GM10847 (cell line): ENCODE results near the gene SEC16A.

ENCODE experiments used
- POLR2A ChIP-seq: IDR thresholded peaks from 2 replicates; pipeline ENCODE4 v1.6.1; 2011; ENCODE audit not compliant: insufficient read length; ENCODE audit errors: extremely low read depth

The SEC16A gene

DNA sequence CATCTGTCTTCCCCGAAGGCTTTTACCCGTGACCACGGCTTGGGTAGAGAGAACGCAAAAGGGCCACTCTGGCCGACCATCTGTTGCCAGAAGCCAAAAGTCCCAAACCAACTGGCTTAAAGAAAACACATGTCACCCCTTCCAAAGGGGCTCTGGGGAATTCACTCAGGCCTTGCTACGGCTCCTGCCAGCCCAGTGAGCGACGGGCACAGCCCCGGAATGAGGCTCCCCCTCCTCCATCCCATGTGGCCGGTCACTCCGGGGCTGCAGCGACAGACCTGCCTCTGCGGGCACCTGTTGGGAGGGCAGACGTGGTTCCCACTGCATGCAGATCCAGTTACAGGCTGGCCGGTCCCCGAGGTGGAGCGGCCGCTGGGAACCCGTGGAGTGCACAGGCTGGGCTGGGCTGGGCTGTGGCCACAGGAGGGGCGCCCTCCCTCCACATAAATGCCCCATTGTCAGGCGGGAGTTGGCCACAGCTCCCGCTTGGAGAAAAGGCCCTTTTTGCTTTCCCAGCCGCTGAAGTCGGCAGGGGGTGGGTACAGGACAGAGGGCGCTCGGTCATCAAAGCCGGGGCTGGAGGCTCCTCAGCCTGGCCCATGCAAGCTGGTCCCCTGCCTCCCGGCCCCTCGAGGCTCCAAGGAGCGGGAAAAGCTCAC is 43.1 kb upstream of the SEC16A start:
- TF ChIP-seq POLR2A: no peak

DNA sequence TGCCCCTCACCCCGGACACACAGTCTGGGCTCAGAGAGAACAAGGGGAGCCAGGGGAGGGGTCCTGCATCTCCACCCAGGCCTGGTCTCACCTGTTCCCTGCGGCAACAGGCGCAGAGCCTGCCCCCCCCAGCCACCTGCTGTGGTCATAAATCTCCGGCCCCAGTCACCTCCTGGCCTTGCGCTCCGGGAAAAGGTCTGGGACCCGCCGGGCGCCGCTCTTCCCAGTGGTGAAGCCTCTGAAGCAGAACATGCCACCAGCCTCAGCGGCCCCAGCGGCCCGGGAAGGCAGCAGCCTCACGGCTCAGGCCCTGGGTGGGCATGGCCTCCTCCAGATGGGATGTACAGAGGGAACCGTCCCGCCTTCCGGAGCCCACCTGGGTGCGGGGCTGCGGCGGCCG is 42.4 kb upstream of the SEC16A start:
- no peak for TF ChIP-seq POLR2A

DNA sequence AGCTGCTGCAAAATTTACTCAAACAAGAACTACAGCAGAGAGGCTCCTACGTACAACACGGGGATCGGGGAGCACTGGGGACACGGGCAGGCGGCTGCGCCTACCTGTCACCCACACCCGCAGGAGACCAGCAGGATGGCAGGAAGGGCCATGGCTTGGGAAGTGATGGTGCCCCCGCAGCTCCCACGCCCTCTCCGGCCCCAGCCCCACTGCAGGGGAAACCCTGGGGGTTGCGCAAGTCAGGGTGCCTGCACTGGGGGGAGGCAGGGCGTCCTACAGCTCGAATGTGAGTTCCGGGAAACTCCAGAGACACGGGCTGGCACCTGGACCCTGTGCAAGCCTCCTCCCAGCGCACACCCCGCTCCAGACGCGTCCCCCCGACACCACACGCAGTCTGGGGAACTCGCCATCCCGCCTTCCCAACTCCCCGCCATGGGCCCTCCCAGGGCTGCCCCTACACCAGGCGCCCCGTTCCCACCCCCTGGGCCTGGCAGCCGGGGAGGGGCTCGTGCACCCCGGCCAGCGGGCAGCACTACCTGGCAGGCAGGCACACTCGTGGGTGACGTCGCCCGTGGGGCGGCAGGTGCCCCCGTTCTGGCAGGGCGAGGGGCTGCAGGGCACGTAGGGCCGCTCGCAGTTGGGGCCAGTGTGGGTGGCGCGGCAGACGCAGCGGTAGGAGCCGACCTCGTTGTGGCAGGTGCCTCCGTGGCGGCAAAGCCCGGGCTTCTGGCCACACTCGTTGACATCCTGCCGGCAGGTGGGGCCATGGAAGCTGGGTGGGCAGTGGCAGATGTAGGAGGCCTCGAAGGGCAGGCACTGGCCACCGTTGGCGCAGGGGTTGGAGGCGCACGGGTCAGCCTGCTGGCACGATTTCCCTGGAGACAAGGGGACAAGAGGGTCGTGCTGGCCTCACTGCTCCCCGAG is 39.7 kb upstream of the SEC16A start:
- no peak for TF ChIP-seq POLR2A

DNA sequence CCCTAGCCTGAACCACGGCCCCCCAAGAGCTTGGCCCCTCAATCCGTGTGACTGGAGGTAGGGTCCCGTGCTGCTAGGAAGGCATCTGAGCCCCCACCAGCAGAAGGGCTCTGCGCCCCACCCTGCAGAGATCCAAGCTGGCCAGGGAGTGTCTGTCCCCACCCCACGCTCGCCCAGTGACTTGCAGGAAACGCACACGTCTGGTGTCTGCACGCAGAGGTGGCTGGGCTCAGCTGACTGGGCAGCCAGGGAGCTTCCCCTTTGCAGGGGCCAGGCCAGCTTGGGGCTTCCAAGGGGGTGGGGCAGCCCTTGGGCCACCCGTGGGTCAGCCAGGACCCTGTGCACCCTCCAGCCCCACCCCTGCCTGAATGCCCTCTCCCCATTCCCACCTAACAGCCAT is 38.7 kb upstream of the SEC16A start:
- TF ChIP-seq POLR2A: no peak

DNA sequence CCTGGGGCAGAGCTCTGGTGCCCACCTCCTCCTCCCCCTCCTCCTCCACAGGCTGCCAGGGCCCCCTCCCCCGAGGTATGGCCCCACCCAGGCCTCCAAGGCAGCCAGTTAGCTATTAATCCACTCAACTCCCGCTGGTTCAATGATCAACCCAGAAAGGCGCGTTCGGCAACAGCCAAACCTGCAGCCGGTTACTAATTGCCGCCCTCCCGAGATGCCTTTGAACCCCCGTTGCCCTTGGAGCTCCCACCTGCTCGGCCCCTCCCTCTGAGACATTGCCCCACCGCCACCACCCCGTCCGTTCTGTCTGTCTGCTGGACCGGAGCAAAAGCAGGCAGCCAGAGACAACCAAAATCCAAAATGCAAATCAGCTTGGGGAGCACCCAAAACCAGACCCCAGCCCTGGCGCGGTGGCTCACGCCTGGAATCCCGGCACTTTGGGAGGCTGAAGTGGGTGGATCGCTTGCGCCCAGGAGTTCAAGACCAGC is 37.3 kb upstream of the SEC16A start:
- no peak for TF ChIP-seq POLR2A

DNA sequence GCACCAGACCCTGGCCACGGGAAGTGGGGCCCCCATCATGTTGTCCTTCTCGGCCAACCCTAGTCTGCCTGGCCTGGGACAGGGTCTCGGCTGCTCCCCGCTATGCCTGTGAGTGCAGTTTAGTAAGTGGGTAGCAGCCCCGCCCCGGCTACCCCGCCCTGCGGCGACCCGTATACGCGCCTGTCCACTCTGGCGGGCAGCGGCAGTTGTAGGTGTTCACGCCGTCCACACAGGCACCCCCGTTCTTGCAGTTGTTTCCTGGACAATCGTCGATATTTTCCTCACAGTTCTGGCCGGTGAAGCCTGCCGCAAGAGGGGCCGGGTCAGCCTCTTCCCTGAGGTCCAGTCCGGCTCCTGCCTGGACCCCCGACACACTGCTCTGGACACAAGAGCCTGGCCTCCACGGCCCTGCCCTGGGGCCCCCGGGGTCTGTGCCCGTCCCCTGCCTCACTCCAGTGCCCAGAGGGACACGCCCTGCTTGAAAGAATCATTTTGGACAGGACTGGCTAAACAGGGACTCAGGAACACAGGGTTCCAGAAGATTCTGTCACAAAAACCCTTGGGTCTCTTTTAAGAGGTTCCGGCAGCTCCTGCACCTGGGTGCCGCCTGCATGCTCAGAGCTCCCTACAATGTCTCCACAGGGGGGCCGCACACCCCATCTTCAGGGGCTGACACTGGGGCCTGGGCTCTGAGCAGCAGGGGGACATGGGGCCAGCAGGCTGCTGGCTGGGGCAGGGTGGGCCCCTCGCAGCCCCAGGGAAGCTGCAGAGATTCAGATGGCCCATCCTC is 36.6 kb upstream of the SEC16A start:
- no peak for TF ChIP-seq POLR2A

DNA sequence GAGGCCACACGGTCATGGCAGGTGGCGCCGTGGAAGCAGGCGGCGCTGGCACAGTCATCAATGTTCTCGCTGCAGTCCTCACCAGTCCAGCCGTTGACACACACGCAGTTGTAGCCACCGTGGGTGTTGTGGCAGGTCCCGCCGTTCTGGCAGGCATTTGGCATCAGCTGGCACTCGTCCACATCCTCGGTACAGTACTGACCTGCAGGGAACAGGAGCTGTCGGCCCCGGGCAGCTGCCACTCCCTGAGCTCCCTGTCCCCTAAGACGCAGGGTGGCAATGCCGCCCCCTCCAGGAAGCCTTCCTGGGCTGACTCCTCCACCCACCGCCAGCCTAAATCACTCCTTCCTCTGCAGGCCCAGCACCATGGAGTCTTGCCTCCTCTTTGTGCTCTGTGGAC is 35.8 kb upstream of the SEC16A start:
- no peak for TF ChIP-seq POLR2A

DNA sequence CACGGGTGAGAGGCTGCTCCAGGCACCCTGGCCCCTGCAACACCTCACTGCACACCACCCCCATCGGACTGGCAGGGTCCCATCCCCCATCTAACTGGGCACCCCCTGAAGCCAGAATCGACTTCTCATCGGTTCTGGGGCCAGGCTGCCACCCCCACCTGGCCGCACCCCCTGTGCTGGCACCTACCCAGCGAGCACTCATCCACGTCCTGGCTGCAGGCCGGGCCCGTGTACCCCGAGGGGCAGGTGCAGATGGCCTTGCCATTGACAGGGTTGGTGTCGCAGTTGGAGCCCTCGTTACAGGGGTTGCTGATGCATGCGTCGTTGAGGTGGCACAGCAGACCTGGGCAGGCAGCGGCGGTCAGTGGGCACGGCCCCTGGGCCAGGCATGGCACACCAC is 35.1 kb upstream of the SEC16A start:
- TF ChIP-seq POLR2A: no peak

DNA sequence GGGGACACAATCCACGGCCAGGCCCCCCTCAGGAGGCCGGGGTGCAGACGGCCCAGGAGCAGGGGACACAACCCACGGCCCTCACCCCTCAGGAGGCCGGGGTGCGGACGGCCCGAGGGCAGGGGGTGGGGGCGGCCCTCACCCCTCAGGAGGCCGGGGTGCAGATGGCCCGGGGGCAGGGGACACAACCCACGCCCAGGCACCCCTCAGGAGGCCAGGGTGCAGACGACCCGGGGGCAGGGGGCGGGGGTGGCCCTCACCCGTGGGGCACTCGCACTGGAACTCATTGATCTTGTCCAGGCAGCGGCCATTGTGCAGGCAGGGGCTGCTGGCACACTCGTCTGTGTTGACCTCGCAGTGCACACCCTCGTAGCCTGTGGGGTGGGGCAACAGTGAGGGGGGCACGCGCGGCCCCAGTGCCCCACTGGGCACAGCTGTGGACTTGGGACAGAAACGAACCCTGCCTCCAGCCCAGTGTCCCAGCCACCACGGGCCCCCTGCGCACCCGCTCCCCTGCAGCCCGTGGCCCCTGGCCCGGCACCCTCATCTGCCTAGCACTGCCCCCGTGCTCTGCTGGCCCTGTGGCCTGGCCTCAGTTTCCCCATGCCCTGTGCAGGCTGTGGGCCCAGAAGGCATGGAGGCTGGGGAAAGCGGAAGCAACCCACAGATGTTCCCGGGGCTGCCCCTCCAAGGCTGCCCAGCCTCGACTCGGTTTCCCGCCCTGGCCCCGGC is 34.3 kb upstream of the SEC16A start:
- TF ChIP-seq POLR2A: no peak

DNA sequence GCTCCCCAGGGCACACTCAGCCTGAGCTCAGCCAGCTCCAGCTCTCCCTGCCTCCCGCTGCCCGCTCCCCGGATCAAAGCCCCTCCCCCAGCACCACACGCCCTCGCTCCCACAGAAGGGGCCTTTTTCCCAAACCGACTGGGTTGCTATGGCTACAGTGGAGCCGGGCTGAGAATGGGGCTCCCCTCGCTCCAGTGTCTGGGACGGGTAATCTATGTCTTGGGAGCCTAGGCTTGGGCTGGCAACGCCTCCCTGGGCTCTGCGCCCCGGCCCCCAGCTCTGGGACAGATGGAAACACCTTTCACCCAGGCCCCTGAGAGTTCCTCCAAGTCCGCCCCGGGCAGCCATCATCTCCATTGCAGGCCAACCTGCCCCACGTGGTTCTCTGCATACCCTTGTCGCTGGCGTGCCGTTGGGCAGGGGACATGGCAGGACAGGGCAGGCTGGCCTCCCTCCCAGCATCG is 33.4 kb upstream of the SEC16A start:
- TF ChIP-seq POLR2A: no peak

DNA sequence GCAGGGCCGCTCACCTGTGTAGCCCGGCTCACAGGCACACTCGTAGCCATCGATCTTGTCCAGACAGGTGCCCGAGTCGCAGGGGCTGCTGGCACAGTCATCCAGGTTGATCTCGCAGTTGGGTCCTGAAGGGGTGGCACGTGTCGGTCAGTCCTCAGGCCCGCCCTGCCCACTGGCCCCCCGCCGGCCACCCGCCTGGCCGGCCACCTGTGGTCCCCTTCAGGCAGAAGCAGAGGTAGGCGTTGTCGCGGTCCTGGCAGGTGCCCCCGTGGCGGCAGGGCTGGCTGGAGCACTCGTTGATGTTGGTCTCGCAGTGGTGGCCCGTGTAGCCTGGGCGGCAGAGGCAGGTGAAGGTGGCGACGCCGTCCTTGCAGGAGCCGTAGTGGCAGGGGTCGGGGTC is 32.4 kb upstream of the SEC16A start:
- no peak for TF ChIP-seq POLR2A

DNA sequence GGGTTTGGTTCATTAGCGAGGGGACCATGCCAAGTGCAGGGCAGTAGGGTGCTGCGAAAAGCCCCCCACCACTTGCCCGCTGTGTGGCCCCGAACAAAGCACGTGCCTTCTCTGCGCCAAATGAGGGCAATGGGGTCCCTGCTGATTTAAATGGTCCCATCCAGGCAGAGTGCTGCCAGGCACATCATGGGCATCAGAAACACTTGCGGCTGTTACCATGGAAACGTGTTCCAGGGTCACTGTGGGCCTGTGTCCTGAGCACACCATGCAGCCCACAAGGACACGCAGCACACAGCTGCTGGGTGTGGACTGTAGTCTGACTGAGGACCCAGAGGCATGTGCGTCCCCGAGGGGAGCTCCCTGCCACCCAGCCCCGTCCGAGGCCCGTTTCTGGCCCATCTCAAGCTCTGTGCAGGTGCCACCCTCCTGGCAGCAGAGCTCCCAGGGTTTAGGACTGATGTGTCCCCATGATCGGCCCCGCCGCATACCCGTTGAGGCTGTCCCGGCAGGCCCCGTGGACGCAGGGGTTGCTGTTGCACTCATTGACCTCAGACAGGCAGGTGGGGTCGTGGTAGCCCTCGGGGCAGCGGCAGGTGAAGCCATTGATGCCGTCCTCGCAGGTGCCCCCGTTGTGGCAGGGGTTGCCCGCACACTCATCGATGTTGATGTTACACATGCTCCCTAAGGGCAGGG is 31.3 kb upstream of the SEC16A start:
- no peak for TF ChIP-seq POLR2A

DNA sequence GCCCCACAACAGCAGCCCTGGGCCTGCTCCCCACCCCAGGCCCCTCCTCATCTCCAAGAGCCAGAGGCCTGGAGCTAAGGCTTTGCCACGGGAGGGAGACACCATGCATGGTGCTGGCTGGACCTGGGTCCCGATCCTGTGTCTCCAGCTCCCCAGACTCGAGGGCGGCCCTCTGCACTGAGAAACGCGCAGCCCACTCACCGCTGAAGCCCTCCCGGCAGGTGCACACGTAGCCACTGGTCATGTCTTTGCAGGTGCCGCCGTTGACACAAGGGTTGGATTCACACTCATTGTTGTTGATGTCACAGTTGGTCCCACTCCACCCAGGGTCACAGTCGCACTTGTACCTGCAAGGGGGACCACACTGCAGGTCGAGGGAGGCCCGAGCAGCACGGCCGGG is 30.4 kb upstream of the SEC16A start:
- no peak for TF ChIP-seq POLR2A

DNA sequence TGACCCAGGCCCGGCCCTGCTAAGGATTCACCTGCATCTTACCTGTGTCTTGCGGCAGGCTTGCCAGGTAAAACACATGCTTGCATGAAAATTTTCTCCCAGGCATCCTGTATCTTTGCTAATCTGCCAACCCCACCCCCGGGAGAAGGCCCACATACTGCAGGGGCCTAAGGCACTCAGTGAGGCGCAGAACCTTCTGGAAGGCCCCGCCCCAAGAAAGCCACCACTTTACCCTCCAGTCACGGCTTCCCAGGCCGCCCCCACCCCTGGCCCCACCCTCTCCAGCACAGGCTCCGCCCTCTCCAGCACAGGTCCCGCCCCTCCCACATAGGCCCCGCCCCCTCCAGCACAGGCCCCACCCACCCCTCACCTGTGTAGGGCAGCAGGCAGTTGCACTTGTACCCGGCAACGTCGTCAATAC is 29.8 kb upstream of the SEC16A start:
- TF ChIP-seq POLR2A: no peak
